ENCODE results near the gene IWS1. TPM values are rescaled to one million over a fixed set of nuclear protein-coding genes. Genes with fewer than 3 reads are reported as not detected.

IWS1 gene
- total RNA-seq, 4 donors from 2014 or later = 36.9 to 43.9 (median 39.6) TPM

GRCh38 chr2:127469051-127469450, 57.2 kb downstream of the IWS1 start:
- ATAC-seq = no peak
- WGBS, 2 donors (ENCODE audit: low coverage in 1 of 2) = 84% methylated on average over 7 of the region's 8 CpGs; no CpG with 5 or more reads in 1 of the 2 donors
- TF ChIP-seq CTCF (IDR thresholded peaks at IDR 0.05) = no peak
- TF ChIP-seq POLR2A (IDR thresholded peaks at IDR 0.05) = no peak
- no peak for TF ChIP-seq POLR2AphosphoS5 (IDR thresholded peaks at IDR 0.05)
- TF ChIP-seq EP300 (IDR thresholded peaks at IDR 0.05) = no peak
- no peaks in the 10 kb centered on the region for H3K4me1 ChIP-seq
- H3K27ac ChIP-seq = no peak overlapping the region
- H3K9me3 ChIP-seq = no peaks in the 10 kb centered on the region
- no peaks in the 10 kb centered on the region for H3K27me3 ChIP-seq
- H3K36me3 ChIP-seq = peaks cover 0 to 19% of the 10 kb centered on the region in 2 donors
- H3K4me3 ChIP-seq = no peak overlapping the region

GRCh38 chr2:127465258-127465657, 61.0 kb downstream of the IWS1 start:
- H3K27me3 ChIP-seq = no peaks in the 10 kb centered on the region
- ATAC-seq = no peak
- peaks cover 0 to 19% of the 10 kb centered on the region in 2 donors for H3K36me3 ChIP-seq
- no peak overlapping the region for H3K27ac ChIP-seq
- no peak overlapping the region for H3K4me3 ChIP-seq
- TF ChIP-seq EP300 (IDR thresholded peaks at IDR 0.05) = no peak
- TF ChIP-seq POLR2AphosphoS5 (IDR thresholded peaks at IDR 0.05) = no peak
- no peak for TF ChIP-seq CTCF (IDR thresholded peaks at IDR 0.05)
- TF ChIP-seq POLR2A (IDR thresholded peaks at IDR 0.05) = no peak
- no peaks in the 10 kb centered on the region for H3K9me3 ChIP-seq
- 84 to 86% methylated on average over 4 of the region's 4 CpGs for WGBS, 2 donors (ENCODE audit: low coverage in 1 of 2)
- no peaks in the 10 kb centered on the region for H3K4me1 ChIP-seq

- H3K4me1 ChIP-seq = no peaks in the 10 kb centered on the region
- WGBS, 2 donors (ENCODE audit: low coverage in 1 of 2) = 92% methylated on average over 5 to 7 of the region's 7 CpGs
- ATAC-seq = no peak
Measured at GRCh38 chr2:127464470-127465257, 61.6 kb downstream of the IWS1 start.

GRCh38 chr2:127463155-127463991, 62.9 kb downstream of the IWS1 start:
- Histone ChIP-seq H3K27ac (no peak overlapping the region), H3K27me3 (no peaks in the 10 kb centered on the region), H3K9me3 (no peaks in the 10 kb centered on the region), H3K4me1 (no peaks in the 10 kb centered on the region), H3K4me3 (no peak overlapping the region), H3K36me3 (peaks cover 0 to 8% of the 10 kb centered on the region in 2 donors)
- TF ChIP-seq POLR2AphosphoS5 (IDR thresholded peaks at IDR 0.05) (no peak), EP300 (IDR thresholded peaks at IDR 0.05) (no peak), CTCF (IDR thresholded peaks at IDR 0.05) (no peak), POLR2A (IDR thresholded peaks at IDR 0.05) (no peak)
- WGBS, 2 donors (ENCODE audit: low coverage in 1 of 2) = 70 to 75% methylated on average over 3 to 18 of the region's 19 CpGs
- no peak for ATAC-seq

More at GRCh38 chr2:127464470-127465257, 61.6 kb downstream of the IWS1 start:
- Histone ChIP-seq H3K27ac (no peak overlapping the region), H3K9me3 (no peaks in the 10 kb centered on the region), H3K36me3 (peaks cover 0 to 16% of the 10 kb centered on the region in 2 donors), H3K27me3 (no peaks in the 10 kb centered on the region), H3K4me3 (no peak overlapping the region)
- TF ChIP-seq EP300 (IDR thresholded peaks at IDR 0.05) = no peak

- ATAC-seq = no peak
- Histone ChIP-seq H3K36me3 (peaks cover 0 to 8% of the 10 kb centered on the region in 2 donors), H3K4me1 (no peaks in the 10 kb centered on the region), H3K9me3 (no peaks in the 10 kb centered on the region), H3K27ac (no peak overlapping the region), H3K4me3 (no peak overlapping the region), H3K27me3 (no peaks in the 10 kb centered on the region)
- TF ChIP-seq POLR2AphosphoS5 (IDR thresholded peaks at IDR 0.05) = no peak
- TF ChIP-seq POLR2A (IDR thresholded peaks at IDR 0.05) = no peak
- TF ChIP-seq EP300 (IDR thresholded peaks at IDR 0.05) = no peak
- no peak for TF ChIP-seq CTCF (IDR thresholded peaks at IDR 0.05)
- WGBS, 2 donors (ENCODE audit: low coverage in 1 of 2) = 48 to 60% methylated on average over 3 of the region's 3 CpGs
Measured at GRCh38 chr2:127462461-127462860, 63.8 kb downstream of the IWS1 start.

Data from gastroesophageal sphincter (tissue), 4 donors.